ENCODE measurements around the gene LRRC39.

The LRRC39 gene

GRCh38 chr1:100146958-100147357 is 31.1 kb downstream of the LRRC39 start:
- DNase-seq, result no peak

GRCh38 chr1:100145116-100145515 is 32.9 kb downstream of the LRRC39 start:
- DNase-seq, result no peak

- DNase-seq, result no peak
Measured at GRCh38 chr1:100142343-100142742, 35.7 kb downstream of the LRRC39 start.

GRCh38 chr1:100141192-100141591 is 36.9 kb downstream of the LRRC39 start:
- no peak for DNase-seq

GRCh38 chr1:100137602-100138001 is 40.5 kb downstream of the LRRC39 start:
- no peak for DNase-seq

- no peak for DNase-seq
Measured at GRCh38 chr1:100134872-100135271, 43.2 kb downstream of the LRRC39 start.

- peak; percentile 96 for DNase-seq
Measured at GRCh38 chr1:100132566-100133477, 45.2 kb downstream of the LRRC39 start, which contains the start of the genes SASS6 and TRMT13. TSS of gene SASS6 (minus strand) at chr1:100132930. CDS start at chr1:100132814, 116 bp downstream. TSS of gene TRMT13 (plus strand) at chr1:100133163. CDS start at chr1:100133169, 6 bp downstream.

- no peak for DNase-seq
Measured at GRCh38 chr1:100131623-100132022, 46.4 kb downstream of the LRRC39 start.

- no peak for DNase-seq
Measured at GRCh38 chr1:100130552-100131077, 47.4 kb downstream of the LRRC39 start.

- DNase-seq, result no peak
Measured at GRCh38 chr1:100127226-100127625, 50.8 kb downstream of the LRRC39 start.

GRCh38 chr1:100122177-100122576 is 55.9 kb downstream of the LRRC39 start:
- no peak for DNase-seq

GRCh38 chr1:100115524-100115923 is 62.5 kb downstream of the LRRC39 start:
- no peak for DNase-seq

GRCh38 chr1:100109554-100110066 is 68.4 kb downstream of the LRRC39 start:
- DNase-seq, result no peak

- no peak for DNase-seq
Measured at GRCh38 chr1:100107696-100108095, 70.4 kb downstream of the LRRC39 start.

GRCh38 chr1:100101564-100101963 is 76.5 kb downstream of the LRRC39 start:
- DNase-seq, result no peak

- DNase-seq, result no peak
Measured at GRCh38 chr1:100100202-100100601, 77.9 kb downstream of the LRRC39 start.
